GM18909 (cell line): ENCODE results near the gene STK16.
"Not testable (repeated sequence)": the region's sequence is repeated elsewhere in the genome, so short reads cannot be mapped to it uniquely, and the experiment has no call there.

Source experiments
- ATAC-seq: cut with Tn5 transposase; IDR thresholded peaks from one replicate; pipeline ENCODE4 v1.9.1; 2021; ENCODE audit warnings: mild to moderate bottlenecking; ENCODE audit not compliant: unreplicated experiment, poor library complexity

The STK16 gene

DNA sequence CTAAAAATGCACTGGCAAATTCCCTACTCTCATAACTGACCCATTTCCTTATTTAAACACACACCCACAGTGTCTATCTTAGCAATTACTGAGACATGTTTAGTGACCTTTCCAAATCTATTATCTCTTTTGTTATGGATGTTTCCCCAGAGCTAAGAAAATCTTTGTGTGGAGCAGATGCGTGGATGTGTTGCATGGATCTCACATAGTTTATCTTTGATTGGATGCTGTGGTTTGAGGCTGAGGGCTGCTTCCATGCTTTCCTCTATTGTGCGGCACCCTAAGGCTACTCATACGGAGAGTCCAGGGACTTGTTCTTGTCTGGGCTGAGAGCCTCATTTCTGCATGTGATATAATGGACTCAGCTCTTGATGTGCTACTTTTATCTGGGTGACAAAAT lies 10.9 kb upstream of the STK16 start:
- ATAC-seq = no peak

DNA sequence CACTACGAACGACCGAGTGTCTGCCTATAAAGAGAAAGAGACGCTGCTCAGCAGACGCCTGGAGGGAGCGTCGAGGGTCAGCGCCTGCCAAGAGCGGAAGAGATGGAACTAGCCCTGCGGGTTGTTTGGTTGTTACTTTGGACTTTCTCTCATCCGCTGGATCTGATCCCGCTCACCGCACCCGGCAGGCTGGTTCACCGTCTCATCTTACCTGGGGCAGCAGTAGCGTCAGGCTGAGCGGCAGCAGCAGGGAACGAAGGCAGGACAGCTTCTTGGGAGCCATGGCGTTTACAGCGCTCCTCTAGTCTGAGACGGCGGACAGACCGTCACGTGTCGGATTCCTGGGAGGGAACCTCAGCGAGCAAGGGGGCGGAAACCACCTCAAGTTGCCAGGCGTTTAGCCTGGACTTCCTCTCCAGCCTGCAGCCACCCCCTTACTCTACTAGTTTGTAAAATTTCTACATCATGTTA lies 2.0 kb upstream of the STK16 start:
- ATAC-seq = no peak

DNA sequence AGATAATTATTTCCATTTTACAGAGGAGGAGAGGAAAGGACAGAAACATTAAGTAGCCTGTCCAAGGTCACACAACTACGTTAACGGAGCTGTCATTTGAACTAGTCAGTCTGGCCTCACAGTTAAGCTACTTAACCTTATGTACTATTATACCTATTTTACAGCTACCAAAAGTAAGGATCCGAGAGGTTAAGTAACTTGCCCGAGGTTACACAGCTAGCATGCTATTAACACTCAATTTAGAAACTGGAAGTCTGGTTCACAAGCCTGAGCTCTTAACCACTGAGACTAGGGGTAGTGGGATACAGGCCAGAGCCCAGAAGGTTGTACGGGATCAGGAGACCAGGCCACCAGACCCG lies 511 bp upstream of the STK16 start:
- ATAC-seq = no peak

DNA sequence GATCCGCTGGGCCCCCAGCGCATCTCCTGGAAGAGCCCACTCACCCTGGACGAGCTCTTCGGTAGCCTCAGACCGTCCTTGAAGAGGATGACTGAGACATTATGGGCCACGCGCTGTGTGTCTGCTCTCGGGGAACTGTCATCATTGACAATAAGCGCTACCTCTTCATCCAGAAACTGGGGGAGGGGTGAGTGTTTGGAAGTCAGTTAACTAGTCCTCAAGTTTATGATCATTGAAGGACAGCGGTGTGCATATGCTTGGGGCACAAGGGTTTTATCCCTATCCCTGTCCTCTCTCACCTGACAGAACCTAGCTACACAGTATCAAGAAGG lies 586 bp downstream of the STK16 start:
- ATAC-seq = no peak

DNA sequence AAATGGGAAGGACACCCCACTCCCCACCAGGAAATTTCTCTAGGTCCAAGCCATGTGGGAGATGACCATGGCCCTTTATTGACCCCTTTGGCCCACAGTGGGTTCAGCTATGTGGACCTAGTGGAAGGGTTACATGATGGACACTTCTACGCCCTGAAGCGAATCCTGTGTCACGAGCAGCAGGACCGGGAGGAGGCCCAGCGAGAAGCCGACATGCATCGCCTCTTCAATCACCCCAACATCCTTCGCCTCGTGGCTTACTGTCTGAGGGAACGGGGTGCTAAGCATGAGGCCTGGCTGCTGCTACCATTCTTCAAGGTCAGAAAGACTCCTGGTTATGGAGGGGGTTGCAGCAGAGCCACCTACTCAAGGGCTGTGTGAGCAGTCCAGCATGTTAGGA lies 1.3 kb downstream of the STK16 start:
- no peak for ATAC-seq

DNA sequence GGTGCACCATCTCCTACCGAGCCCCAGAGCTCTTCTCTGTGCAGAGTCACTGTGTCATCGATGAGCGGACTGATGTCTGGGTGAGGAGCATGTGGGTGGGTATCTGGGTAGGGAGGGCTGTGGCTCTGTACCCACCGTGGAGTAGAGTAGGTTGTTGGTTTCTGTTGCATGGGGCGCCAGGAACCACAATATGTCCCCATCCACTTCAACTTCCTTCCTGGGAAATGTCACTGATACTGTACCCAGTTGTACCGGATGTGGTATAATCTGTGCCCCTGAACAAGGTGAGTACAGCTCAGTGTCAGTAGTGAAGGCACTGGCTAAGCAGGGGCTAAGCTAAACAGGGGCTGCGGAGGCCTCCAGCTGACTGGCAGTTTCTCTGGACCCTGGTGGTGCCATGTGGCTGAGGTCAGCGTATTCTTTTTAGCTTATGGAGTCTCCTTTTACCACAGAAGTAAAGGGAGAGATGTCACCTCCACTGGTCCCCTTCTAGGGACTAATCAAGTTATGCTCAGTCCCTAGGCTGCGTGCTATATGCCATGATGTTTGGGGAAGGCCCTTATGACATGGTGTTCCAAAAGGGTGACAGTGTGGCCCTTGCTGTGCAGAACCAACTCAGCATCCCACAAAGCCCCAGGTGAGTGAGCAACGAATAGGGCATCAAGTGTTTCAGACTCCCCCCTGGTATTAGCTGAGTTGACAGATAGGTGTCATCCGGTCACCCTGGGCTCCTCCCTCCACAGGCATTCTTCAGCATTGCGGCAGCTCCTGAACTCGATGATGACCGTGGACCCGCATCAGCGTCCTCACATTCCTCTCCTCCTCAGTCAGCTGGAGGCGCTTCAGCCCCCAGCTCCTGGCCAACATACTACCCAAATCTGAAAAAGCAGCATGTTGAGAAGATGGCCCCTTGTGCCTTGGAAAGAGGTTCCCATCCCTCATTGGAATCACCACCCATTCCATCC lies 2.7 kb downstream of the STK16 start:
- peak; percentile 26 for ATAC-seq

DNA sequence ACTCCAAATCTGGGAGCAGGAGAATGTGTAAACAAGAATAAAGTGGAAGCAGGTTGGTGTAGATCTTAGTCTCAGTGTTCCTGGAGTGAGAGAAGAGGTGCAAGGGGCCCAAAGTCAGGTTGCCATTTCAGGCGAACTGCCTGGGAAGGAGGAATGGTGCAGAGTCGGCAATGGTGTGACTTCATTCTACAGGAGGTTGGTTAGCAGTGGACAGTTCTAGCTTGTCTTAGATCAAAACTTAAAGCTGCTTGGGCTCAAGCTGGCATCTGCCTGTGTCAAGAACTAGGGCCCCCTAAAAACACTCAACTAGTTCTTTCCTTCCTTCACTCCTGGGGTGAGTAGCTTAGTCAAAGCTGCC lies 3.5 kb downstream of the STK16 start:
- ATAC-seq = no peak

DNA sequence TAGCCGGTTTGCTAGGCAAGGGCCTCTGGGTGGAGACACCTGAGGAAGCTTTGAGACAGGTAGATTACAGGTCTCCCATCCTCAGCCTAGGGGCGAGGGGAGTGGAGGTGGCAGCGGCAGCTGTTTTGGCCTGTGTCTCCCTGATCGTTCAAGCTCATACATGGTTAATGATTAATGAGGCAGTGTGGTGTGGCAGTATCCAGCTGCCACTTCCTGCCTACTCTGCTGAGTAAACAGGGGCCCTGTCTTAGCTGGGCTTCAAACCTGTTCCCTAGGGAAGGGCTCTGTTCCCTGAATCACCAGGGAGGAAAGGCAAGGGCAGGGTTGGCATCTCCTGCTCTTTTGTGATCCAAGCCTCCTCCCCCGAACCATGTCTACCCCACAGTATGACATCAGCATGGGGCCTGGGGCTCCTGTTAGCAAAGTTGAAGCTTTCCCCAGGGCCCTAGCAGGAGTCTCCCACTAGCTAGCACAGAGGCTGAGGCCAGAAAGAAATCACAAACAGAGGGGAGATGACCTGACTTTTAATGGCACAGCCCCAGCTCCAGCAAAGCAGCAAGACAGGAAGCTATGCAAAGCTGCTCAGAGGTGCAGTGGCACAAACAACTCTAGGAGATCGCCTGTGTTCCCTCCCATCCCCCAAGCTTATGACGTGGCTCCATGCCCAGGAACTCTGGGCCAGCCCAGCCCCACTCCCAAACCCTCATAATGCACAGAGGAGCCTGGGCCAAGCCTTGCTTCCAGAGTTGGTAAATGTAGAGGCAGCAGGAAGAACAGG lies 4.1 kb downstream of the STK16 start:
- peak; percentile 48 for ATAC-seq

DNA sequence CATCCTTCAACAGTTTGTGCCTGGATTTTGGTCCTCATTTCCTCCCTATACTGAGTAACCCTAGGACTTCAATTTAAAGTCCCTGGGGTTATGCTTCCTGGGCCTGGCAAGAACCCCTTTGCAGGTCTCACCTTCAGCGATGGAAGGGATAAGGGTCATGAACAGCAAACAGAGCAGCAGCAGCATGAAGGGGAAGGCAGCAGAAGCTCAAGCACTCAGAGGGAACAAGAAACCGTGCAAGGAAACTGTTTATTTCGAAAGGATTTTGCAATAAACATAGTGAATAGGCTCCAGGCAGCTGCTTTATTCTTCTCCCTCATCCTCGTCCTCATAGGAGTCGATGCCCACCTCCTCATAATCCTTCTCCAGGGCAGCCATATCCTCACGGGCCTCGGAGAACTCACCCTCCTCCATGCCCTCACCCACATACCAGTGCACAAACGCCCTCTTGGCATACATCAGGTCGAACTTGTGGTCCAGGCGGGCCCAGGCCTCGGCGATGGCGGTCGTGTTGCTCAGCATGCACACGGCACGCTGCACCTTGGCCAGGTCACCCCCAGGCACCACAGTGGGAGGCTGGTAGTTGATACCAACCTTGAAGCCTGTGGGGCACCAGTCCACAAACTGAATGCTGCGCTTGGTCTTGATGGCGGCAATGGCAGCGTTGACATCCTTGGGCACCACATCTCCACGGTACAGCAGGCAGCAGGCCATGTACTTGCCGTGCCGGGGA lies 4.9 kb downstream of the STK16 start:
- ATAC-seq = no peak

DNA sequence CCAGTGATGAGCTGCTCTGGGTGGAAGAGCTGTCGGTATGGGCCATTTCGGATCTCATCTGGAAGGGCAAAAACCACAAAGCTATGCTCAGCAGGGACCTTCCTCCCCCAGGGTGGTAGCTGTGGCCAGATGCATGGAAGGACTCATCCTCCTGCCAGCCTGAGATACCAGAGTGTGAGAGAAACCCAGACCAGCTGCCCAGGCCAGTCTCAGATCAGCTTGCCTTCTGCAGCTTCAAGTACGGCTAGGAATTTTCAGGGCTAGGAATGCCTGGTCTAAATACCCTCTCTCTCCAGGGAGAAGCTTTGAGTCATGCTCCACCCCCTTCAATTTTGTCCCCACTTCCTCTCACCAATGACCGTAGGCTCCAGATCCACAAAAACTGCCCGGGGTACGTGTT lies 6.4 kb downstream of the STK16 start:
- ATAC-seq = no peak

DNA sequence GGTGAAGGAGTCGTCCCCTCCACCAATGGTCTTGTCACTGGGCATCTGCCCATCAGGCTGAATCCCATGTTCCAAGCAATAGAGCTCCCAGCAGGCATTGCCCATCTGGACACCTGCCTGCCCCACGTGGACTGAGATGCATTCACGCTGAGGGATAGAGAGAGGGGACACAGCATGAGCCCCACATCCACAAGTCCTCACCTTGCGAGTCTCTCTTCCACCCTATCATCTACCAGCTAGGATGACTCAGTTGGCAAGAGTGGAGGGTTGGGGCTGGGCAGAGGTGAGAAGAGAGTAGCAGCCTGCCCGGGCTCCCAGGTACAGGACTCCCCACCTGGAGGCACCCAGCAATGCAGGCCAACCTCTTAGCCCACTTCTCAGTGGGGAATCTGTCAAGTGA lies 6.8 kb downstream of the STK16 start:
- ATAC-seq = no peak

DNA sequence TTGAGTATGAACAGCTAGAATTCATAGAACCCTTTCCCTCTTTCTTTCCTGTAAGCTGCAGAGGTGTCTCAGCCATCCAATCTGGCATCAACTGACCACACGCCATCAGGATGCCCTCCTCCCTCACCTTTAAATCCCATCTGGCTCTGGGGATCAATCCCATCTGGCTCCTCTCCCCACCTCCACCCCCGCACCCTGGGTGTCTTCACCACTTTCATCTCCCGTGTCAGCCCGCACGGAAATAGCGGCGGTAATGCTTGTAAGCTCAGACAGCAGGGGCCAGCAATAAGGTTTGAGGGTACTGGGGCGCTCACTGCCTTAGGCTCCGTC lies 7.3 kb downstream of the STK16 start:
- ATAC-seq = no peak

DNA sequence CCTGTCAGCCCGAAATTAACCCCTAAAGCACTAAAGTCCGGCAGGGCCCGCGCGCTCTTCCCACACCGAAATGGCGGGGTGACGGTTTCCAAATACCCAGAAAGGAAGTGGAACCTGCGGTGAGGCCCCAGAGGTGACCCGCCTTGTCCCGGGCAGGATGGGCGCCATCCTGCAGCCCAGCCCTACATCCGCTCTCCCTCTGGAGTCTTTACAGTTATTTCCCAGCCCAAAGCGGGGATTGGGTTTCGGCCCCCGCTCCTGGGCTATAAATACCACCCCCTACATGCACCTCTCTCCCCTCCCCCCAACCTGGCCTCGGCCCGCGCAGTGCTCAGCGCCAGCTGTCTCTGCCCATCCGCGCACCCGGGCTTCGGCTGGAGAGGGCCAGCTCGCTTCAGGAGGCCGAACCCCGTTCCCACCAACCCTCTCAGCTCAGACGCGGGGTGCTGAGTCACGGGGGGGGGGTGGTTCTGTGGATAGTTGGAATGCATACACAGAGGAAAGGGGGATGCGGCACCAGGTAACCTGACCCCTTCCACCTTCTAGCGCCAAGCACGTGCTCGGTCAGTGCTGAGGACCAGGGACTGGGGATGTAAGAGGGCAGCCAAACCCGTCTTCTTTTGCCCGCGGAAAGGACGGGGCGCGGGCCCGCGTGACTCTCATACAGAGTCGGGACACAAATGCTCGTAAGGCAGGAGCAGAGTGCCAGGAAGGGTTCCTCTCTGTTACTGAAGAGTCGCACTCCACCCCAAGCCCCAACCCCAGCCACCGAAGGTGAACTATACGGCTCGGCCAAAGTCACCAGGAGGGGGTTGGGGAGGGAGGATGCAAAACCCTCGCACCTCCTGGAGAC lies 7.8 kb downstream of the STK16 start, which contains the start of gene TUBA4B:
Gene TUBA4B, plus strand, starts transcription at position 344 of the 853 bp plus-strand sequence. Its CDS starts 165 bp downstream, at position 509.
- peak; percentile 9 for ATAC-seq

DNA sequence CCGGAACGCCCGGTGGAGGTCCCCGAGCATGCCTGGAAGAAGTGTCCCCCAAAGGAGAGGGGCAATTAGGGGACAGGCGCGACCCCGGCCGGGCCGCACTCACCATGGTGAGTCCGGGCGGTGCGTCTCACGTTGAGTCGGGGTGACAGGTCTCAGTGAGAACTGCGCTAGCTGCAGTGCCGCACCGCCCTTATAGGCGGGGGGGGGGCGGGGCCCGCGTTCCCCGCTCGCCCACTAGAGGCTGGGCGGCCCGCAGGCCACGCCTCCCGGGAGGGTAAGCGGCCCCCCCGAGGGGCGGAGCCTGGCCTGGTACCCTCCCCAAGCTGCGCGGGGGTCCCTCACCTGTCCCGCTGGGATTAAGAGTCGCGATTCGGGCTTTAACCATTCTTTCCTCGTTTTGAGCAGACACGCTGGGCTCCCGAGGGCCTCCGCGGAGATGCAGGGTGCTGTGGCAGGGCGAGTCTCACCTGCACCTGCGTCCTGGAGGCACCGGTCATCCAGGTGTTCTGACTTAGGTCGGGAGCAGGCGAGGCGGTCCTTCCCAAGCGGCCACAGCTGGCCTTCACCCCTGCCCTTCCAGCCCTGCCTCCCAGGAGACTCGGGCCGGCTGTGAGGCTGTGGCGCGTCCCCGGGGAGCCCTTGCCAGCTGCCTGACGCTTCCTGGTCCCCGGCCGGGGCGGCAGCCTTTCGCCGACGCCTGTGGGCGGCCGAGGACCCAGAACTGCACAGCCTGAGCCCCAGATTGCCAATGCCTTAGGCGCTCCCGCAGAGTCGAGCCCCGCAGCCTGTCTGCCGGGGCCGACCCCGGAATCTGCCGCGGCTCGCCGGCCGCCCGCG lies 8.7 kb downstream of the STK16 start, which contains the start of gene TUBA4A:
Gene TUBA4A, minus strand, starts transcription at position 166 of the 837 bp plus-strand sequence. Its CDS starts 60 bp downstream, at position 106.
- ATAC-seq = peak; percentile 52

DNA sequence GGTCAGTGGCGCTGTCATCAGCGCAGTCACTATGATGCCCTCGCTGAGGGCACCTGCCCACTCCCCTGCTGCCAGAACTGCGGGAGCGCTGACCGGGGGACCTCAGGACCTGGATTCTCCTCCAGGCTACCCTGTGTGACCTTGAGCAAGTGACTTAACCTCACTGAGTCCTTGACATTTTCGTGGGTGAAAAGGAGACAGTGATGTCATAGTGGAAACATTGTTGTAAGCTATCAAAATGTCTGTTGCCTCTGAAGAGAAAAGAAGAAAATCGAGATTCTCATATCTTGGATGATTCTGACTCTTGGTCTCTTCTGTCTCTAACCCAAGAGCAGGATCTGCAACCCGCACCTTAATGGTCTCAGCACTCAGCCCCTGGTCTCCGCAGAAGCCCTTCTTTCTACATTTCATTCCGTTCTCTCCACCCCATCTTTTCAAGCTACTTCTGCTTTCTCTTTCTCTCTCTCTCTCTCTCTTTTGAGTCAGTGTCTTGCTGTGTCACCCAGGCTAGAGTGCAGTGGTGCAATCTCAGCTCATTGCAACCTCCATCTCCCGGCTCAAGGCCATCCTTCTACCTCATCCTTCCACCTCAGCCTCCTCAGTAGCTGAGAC lies 9.4 kb downstream of the STK16 start:
- peak; percentile 27 for ATAC-seq

DNA sequence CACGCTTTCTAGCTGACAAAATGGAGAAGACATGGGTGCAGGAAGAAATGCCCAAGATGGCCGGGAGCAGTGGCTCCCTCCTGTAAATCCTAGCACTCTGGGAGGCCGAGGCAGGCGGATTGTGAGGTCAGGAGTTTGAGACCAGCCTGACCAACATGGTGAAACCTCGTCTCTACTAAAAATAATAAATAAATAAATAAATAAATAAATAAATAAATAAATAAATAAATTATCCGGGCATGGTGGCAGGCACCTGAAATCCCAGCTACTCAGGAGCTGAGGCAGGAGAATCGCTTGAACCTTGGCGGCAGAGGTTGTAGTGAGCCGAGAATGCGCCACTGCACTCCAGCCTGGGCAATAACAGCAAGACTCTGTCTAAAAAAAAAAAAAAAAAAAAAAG lies 13.7 kb downstream of the STK16 start:
- ATAC-seq = not testable (repeated sequence)

DNA sequence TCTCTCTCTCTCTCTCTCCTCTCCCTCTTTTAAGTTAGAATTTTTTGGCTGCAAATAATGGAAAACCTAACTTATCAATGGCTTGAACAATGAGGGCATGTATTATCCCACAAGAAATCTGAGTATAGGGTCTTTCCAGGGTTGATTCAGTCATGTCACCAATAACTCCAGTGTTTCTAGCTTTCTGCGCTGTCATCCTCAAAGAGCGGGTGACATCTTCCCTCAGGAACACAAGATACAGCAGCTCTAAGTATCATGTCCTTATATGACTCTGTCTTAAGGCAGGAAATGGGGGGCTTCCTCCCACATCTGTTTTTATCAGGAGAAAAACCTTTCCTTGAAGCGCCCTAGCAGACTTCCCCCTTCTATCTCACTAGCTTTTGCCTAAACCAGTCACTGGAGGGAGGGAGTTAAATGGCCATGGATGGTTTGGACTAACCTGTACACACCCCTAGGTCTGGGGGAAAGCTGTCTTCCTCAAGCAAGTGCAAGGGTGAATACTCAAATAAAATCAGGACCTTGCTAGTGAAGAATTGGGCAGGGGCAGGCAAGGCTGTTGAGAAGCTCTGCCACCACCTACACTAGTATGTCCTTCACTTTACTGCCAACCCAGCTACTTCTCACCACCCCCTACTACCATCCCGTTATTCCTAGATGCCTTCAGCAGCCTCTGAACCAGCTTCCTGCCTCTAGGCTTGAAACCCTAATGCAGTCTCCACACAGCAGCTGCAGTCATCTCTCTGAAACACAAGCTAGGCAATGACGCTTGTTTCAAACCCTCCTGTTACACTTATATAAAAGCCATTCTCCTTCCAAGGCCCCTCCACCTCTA lies 16.0 kb downstream of the STK16 start:
- ATAC-seq = no peak

DNA sequence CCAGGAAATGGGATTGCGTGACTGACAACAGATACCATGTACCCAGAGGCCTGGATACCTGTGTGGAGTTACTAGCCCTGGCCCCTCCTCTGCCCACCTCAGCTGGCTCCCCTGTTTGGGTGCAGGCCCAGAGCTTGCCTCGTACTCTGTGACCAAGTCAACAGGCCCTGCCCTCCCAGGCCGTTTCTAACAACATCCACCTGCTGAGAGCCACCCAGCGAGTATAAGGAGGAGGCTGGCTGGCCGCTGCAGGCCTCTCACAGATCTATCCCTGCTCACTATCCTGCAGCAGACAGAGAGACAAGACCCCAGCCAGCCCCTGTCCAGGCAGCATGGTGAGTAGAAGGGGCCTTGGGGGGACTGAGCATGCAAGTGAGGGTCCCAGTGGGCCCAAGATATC lies 21.0 kb downstream of the STK16 start:
- no peak for ATAC-seq
